ENCODE measurements around the gene TMC3. TPM values are rescaled to one million over a fixed set of nuclear protein-coding genes. Genes with fewer than 3 reads are reported as not detected.
"Not testable (repeated sequence)": the region's sequence is repeated elsewhere in the genome, so short reads cannot be mapped to it uniquely, and the experiment has no call there.

Gene TMC3
- total RNA-seq, 1 donor from 2014 or later: 0.06 TPM

- no peak for DNase-seq (ENCODE audit: low spot score)
These were observed 27.4 kb downstream of the TMC3 start for GRCh38 chr15:81346611-81347010.

DNA sequence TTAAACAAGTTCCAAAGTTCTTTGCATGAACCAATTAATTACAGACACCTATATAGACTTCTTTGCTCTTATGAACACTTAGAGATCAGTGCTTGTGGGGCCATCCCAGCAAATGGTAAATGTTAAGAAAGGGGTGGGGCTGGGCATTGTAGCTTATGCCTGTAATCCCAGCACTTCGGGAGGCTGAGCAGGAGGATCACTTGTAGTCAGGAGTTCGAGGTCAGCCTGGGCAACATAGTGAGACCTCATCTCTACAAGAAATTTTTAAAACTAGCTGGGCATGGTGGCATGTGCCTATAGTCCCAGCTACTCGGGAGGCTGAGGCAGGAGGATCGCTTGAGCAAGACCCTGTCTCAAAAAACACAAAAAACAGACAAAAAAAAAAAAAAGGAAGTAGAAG is 30.6 kb downstream of the TMC3 start:
- DNase-seq (ENCODE audit: low spot score): no peak

DNA sequence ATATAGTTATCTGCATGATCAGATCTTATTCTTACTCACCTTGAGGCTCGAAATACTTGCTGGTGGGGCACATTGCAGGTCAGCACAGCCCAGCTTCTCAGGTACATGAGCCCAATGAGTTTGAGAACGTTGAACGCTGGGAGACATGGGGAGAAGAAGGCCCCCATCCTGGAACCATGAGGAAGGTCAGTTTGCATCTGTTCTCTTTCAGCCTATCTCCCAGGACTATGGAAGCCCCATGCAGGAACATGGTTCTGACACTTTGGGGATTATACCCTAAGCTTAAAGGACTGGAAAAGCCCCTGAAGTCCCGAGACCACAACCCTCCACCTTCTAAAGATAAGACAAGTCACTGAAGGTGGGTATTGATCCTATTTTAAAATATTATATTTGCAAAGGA is 32.7 kb downstream of the TMC3 start:
- no peak for DNase-seq (ENCODE audit: low spot score)

DNA sequence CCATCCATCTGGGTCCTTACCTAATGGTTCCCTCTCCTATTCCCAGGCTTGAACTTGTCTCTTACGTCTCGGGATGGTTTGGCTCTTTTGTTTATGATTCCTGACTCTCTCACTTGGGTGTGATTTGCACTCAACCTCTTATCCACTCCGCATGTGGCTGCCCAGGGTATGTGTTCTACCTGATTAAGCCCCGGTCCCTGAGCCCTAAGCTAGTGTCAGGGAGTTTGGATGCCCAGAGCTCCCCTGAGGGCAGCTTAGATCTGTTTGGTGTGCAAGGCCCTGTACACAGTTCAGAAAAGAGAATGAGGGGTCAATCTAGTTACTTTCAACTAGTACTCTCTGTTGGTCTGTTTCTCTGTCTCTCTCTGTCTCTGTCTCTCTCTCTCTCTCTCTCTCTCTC is 34.2 kb downstream of the TMC3 start:
- no peak for DNase-seq (ENCODE audit: low spot score)

DNA sequence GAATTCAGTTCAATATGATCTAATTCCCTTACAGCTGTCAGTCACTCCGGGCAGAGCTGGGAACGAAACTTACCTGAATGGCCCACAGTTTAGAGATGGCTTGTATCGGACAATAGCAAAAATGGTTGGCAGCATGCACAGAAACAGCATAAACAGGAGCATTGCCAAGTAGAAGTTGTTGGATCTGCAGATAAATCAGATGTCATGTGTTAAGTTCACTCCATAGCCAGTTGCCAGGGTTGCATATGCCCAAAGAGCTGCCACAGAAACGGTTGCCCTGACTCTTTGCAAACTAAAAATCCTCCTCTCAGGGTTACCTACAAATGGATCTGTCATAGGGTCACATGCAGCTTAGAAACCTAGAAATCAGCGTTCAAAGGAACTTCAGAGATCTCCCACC is 34.7 kb downstream of the TMC3 start:
- no peak for DNase-seq (ENCODE audit: low spot score)

- DNase-seq (ENCODE audit: low spot score): no peak
These were observed 35.6 kb downstream of the TMC3 start for GRCh38 chr15:81338170-81339007.

DNA sequence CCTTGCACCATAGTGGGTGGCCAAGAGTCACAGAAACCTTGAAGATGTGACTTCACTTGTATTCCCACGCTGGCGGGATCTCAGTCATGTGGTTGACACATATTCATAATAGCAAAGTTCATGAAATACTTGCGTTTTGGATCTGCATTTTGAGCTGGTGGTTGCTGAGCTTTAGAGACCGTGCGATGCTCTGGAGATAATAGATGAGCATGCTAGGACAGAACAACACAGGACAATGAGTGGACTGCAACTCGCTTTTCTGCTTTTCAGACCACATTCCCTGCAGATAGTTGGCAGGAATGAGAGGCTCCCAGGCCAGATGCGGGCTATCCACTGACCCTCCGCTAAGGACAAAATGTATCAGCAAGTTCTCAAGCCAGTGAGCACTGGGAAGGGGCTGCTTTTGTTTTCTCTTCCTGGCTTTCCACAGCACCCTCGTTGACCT is 36.3 kb downstream of the TMC3 start:
- no peak for DNase-seq (ENCODE audit: low spot score)

DNA sequence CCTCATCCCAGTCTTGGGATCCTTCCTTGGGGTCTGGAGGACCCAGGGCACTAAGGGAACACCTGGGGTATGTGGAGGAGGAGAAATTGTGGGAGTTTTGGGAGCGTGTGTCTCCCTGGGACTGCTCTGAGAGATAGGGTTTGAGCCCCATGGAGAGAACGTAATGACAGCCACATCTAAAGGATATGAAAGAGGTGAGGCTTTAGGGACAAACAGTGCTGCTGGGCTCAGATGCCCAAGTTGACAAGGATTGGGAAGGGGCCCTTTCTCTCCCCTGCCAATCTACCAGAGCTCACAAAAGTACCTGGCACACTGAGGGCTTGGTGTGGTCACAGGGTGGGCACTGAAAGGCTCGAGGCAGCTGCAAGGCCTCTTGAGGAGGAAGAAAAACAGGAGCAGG is 36.8 kb downstream of the TMC3 start:
- DNase-seq (ENCODE audit: low spot score): no peak

GRCh38 chr15:81336568-81336967 is 37.4 kb downstream of the TMC3 start:
- no peak for DNase-seq (ENCODE audit: low spot score)

DNA sequence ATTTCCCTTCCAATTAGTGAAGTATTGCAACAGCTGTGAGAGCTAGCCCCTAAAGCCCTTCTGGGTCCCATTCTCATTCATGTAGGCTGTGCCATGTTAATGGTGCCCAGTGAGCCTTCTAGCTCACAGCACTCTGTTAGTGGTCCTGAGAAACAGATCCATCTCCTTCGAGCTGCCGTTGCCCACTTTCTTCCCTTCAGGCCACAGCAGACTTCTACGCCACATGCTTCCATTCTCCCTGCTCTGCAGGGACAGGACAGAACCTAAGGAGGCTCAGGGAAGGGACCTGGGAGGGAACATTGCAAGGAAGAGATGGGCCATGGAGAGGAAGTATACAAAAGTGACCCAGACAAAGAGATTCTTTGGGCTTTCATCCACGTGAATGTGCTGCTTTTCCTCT is 38.4 kb downstream of the TMC3 start:
- DNase-seq (ENCODE audit: low spot score): no peak

- no peak for DNase-seq (ENCODE audit: low spot score)
These were observed 39.1 kb downstream of the TMC3 start for GRCh38 chr15:81334768-81335435.

DNA sequence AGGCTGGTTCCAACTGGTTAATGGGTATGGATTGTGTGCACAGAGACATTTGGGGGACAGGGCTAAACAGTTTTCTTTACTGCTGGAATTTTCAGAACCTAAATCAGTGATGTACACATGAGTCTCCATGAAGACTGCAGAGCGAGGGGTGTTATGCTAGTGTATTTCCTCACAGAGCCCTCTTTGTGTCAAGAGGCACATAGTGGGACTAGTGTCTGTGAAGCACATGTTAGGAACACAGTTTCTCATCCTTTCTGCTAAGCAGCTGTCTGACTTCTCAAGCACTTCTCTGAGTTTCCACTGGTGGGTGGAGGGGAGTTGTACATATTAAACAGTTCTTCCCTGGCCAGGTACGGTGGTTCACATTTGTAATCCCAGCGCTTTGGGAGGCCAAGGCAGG is 40.6 kb downstream of the TMC3 start:
- DNase-seq (ENCODE audit: low spot score): no peak

GRCh38 chr15:81332326-81332725 is 41.7 kb downstream of the TMC3 start:
- no peak for DNase-seq (ENCODE audit: low spot score)

DNA sequence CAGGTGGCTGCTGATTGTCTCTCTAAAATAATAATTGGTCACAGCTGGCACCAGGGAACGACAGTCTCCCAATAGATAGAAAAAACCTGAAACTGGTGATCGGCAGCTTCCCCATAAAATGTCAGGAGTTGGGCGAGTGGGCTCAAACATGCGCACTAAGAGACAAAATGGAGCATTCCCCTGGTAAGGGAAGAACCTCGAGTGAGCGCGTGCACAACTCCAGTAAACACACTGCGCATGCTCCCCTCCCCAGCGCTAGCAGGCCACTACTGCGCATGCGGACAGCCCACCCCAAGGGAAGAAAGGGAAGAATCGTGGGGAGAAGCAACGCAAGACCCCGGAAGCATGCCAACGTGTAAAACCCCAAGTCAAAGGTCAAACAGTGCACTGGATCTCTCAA is 42.4 kb downstream of the TMC3 start:
- DNase-seq (ENCODE audit: low spot score): no peak

GRCh38 chr15:81331141-81331540 is 42.9 kb downstream of the TMC3 start:
- not testable (repeated sequence) for DNase-seq (ENCODE audit: low spot score)

GRCh38 chr15:81330366-81331090 is 43.5 kb downstream of the TMC3 start:
- no peak for DNase-seq (ENCODE audit: low spot score)

DNA sequence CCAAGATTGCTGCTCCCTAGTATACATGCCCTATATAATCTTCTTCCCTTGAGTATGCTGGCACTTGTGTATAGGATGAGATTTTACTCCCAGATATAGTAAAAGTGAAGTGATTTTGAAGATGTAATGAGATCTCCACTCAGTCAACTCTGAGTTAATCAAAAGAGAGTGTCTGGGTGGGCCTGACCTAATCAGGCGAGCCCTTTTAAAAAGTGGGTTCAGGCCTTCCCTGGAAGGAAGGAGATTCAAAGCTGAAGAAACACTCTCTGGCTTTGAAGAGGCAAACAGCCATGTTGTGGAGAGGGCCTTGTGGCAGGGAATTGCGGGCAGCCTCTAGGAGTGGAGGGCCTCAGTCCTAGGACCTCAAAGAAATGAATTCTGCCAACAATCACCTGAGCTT is 44.6 kb downstream of the TMC3 start:
- DNase-seq (ENCODE audit: low spot score): no peak

GRCh38 chr15:81327516-81327915 is 46.5 kb downstream of the TMC3 start:
- no peak for DNase-seq (ENCODE audit: low spot score)

- no peak for DNase-seq (ENCODE audit: low spot score)
These were observed 47.4 kb downstream of the TMC3 start for GRCh38 chr15:81326466-81327212.

- DNase-seq (ENCODE audit: low spot score): peak; percentile 99
These were observed 49.8 kb downstream of the TMC3 start, which contains the start of gene STARD5 for GRCh38 chr15:81323944-81324881. Gene STARD5 (minus strand): TSS chr15:81324141. CDS start chr15:81324099, 42 bp downstream.

DNA sequence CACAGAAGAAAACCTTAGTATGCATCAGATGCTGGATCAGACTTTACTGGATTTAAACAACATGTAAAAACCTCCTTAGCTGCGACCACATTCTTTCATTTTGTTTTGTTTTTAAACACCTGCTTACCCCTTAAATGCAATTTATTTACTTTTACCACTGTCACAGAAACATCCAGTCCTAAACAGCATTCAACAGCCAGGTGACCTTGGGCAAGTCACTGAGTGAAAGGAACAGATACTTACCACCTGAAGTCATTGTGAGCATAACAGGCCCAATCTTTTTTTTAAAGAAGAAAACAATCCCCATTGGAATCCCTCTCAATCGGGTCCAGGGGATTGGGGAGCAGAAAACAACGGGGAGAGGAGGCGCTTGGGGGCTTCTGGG is 50.5 kb downstream of the TMC3 start:
- no peak for DNase-seq (ENCODE audit: low spot score)

Measured in mucosa of gallbladder (tissue), 1 donor.